HG02759 (cell line): Measurements from ENCODE around the gene PDZRN4.
"Not testable (repeated sequence)": the region's sequence is repeated elsewhere in the genome, so short reads cannot be mapped to it uniquely, and the experiment has no call there.

Experiments used
- ATAC-seq: cut with Tn5 transposase; IDR thresholded peaks from one replicate; pipeline ENCODE4 v1.9.1; 2021; ENCODE audit warnings: mild to moderate bottlenecking, moderate library complexity; ENCODE audit not compliant: unreplicated experiment

Gene PDZRN4

GRCh38 chr12:41504976-41505375 is 316.9 kb downstream of the PDZRN4 start:
- no peak for ATAC-seq

- ATAC-seq = no peak
These were observed 319.2 kb downstream of the PDZRN4 start for GRCh38 chr12:41507286-41507685.

GRCh38 chr12:41509271-41510055 is 321.3 kb downstream of the PDZRN4 start:
- ATAC-seq = no peak

DNA sequence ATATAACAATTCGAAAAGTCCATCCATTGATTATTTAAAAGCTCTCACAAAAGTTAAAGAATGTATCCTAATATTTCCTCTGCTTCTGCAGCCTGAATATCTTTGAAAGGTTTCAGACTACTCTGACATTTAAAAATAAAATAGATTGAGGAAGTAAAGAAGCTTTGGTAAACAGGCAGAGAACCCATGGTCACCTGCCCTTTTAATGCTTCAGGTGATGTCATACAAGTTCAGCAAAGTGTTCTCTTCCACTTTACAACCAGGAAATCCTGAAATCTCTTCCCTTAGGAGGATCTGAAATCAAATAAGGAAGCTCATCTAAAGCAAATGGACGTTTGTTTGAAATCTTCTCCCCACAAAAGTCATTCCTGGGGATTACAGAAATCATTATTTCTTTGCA is 322.4 kb downstream of the PDZRN4 start:
- ATAC-seq = no peak

DNA sequence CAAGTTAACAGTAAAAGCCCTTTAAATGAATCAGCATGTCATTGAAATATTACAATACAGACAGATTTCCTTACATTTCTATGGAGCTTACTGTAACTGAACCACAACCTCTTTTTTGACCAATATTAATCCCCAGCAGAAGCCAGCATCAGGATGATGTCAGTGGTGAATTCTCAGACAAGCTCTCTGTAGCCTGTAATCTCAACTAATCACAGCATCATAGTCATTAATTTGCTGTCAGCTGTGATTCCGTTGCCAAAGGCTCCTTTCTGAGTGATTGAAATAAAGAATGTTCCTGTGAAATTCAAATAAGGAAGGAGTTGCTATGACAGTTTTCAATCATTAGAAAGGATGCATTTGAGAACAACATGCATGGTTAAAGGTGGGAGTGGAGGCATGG is 323.1 kb downstream of the PDZRN4 start:
- no peak for ATAC-seq

DNA sequence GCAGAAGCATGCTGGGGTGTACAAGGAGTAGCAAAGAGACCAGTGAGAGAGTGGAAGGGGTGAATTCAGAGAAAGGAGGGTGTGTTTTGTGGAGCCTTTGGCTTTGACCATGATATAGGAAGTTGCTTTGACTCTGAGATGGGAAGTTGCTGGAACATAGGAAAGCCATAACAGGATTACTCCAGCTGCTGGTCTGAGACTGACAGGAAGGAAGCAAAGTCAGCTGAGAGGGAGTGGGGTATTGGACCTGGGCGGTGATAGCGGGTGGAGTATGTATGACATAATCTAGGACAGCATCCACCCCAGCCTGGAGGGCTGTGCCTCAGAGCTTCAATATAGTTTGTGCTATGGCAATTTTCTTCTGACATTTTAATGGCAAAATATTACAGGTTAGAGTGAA is 324.4 kb downstream of the PDZRN4 start:
- no peak for ATAC-seq

DNA sequence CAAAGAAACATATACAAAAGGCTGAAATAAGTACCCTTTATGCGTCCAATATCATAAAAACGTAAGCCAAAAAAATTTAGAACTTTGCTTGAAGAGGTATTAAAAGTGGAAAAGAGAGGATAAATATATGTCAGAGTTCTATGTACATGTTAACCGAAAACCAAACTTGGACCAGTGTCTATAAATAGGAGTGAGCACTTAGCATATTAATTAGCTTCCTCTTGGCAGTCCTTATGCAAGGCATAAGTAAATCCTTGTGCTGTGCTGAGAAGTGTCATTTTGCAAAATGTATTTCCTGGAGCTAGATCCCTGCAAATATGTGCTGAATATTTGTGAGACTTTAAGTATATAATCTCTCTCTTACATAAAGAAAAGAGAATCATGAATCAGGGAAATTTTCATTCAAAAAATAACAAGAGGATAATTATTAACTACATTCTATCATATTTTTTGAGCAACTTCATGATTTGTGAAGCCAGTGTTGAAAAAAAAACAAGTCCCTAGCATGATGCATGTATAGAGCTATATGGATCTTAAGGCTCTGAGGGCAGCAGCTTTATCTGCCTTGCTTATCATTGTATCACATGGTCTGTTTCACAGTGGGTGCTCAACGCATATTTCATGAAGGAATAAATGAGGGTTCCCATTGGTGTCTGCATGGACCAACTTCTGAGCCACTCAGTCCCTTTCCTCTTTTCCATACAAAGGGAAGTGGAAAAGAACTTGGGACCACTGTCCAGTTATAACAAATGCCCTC is 326.1 kb downstream of the PDZRN4 start:
- ATAC-seq = no peak

GRCh38 chr12:41514907-41515306 is 326.8 kb downstream of the PDZRN4 start:
- no peak for ATAC-seq

- ATAC-seq = no peak
These were observed 327.8 kb downstream of the PDZRN4 start for GRCh38 chr12:41515953-41516352.

GRCh38 chr12:41520869-41521268 is 332.7 kb downstream of the PDZRN4 start:
- ATAC-seq = no peak

DNA sequence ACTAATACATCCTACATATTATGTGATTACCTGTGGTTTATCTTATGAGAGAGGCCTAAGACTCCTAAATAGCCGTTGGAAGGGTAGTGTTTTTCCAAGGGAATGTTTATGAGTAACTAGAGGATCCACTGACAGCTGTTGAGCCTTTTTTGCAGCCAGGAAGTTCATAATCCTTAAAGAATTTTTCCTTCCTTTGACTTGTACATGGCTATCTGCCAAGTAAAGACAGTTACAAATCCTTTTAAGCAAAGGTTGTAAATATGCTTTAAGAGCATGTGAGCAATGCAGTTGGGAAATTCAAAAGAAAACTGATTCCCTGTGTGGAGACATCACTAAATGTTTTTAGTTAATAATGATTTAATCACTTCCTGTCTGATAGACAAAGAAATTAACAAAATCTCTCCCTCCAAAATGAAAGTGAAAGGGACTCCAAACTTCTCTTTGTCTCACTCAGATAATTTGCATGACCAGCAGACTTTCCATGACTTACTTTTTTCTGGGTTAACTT is 333.8 kb downstream of the PDZRN4 start:
- ATAC-seq = peak; percentile 89

- ATAC-seq = no peak
These were observed 338.9 kb downstream of the PDZRN4 start for GRCh38 chr12:41527062-41527461.

DNA sequence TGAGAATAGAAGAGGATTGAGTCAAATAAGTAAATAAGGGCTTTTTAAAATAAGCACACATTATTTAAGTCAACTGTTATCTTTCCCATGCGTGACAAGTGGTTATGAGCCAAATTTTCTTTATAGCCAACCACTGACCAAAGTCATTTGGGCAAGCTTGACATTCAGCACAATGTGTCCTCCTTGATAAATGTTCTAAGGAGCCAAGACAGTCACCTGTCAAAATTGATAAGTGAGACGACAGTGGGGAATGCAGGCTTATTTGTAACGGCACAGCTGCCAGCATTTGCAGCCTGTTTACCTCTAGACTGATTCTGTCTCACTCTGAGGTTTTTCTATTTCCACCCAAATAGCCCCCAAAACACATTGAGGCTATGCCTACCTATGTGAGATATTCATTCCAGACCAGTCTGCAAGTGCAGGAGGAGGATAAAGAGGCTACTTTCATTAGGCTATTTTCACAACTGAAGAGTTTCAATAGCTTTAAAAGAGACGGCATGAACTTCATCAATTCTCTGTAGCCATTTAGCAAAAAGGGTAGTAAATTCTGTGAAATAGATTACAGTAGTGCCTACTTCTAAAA is 339.5 kb downstream of the PDZRN4 start:
- ATAC-seq = no peak

- no peak for ATAC-seq
These were observed 340.8 kb downstream of the PDZRN4 start for GRCh38 chr12:41528874-41529273.

DNA sequence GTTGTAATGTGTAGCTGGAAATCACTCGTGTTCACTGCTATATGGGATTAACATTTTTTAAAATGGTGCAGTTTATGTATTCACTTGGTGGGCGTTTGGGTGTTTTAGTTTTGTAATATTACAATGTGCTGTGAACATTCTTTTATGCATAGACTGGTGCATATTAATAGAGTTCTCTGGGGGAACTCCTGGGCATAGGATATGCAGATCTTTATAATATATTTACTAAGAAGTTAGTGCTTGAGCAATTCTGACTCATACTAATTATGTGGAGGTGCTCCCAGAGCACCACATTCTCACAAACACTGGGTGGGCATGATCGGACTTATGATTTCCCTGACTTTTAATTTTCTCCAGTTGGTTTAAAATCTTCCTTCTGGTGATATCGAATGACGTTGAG is 342.3 kb downstream of the PDZRN4 start:
- no peak for ATAC-seq

GRCh38 chr12:41531147-41531829 is 343.2 kb downstream of the PDZRN4 start:
- ATAC-seq = no peak

GRCh38 chr12:41532072-41532471 is 344.0 kb downstream of the PDZRN4 start:
- no peak for ATAC-seq

- no peak for ATAC-seq
These were observed 348.8 kb downstream of the PDZRN4 start for GRCh38 chr12:41536813-41537490.

DNA sequence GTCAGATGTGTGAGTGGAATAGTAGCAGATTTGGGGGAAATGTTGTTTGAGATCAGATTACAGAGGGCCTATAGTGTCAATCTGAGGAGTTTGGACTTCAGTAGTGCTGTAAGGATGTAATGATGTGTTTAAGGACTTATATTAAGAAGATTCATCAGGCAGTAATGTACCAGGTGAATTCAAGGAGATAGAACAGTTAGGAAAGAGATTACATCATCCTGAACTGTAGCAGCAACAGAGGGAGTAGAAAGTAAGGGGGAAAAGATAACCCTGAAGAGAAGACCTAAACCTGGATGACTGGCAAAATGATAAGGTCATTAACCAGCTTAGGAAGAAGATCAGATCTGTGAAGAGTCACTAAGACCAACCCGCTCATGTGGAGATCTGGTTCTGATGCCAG is 349.4 kb downstream of the PDZRN4 start:
- no peak for ATAC-seq

DNA sequence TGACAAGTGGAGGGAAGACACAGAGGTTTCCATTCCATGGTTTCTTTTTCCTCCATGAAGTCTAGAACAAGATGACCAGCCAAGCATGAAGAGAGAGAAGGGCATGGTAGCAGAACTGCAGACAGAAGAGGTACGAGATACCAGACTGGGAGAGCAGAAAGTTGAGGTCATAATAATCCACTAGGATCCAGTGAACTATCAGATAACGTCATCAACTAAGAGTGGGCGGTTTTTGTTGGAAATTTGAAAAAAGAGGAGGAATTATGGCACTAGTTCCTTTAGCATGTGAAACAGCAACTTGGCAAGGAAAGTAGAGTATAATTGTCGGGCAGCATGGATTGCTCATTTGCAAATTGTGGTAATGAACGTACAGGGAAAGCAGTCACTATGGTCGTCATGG is 357.6 kb downstream of the PDZRN4 start:
- no peak for ATAC-seq

DNA sequence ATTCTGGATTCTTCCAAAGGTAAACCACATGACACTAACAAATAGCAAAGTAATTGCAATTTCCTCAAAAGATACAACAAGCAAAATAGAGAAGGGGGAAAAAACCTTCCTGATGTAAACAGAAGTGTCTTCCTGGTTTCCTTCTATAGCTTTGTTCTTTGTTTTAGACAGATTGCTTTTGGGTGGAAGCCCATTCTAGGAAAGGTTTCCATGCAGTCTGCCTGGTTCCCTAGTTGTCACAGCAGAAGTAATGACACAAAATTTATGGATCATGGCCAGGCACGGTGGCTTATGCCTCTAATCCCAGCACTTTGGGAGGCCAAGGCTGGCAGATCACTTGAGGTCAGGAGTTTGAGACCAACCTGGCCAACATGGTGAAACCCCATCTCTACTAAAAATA is 359.0 kb downstream of the PDZRN4 start:
- ATAC-seq = not testable (repeated sequence)
